ENCODE results near the gene HELB. TPM values are rescaled to one million over a fixed set of nuclear protein-coding genes. Genes with fewer than 3 reads are reported as not detected.

HELB gene
- total and polyA plus RNA-seq, 8 donors = 0.68 to 5.2 (median 1.6) TPM

GRCh38 chr12:66309606-66310005, 7.3 kb downstream of the HELB start:
- FAIRE-seq = no peak
- intact Hi-C loops (cut with DNase I) = no loop called here
- WGBS, 2 donors = 97 to 98% methylated on average over 1 of the region's 1 CpG
- no peak for TF ChIP-seq CTCF (IDR thresholded peaks at IDR 0.05)
- Histone ChIP-seq H3K4me3 (no peak overlapping the region), H3K9me3 (no peaks in the 10 kb centered on the region), H3K27me3 (no peaks in the 10 kb centered on the region), H3K4me1 (peaks cover 0 to 5% (median 0%) of the 10 kb centered on the region in 3 donors), H3K36me3 (no peaks in the 10 kb centered on the region), H3K27ac (no peak overlapping the region)
- no peak for DNase-seq
- no peak for ATAC-seq

GRCh38 chr12:66312189-66312588, 9.9 kb downstream of the HELB start:
- Histone ChIP-seq H3K27me3 (no peaks in the 10 kb centered on the region), H3K4me1 (no peaks in the 10 kb centered on the region), H3K36me3 (no peaks in the 10 kb centered on the region), H3K9me3 (no peaks in the 10 kb centered on the region), H3K27ac (no peak overlapping the region), H3K4me3 (no peak overlapping the region)
- 49 to 58% methylated on average over 1 of the region's 1 CpG for WGBS, 2 donors
- ATAC-seq = no peak
- intact Hi-C loops (cut with DNase I) = no loop called here
- DNase-seq = no peak
- no peak for FAIRE-seq
- no peak for TF ChIP-seq CTCF (IDR thresholded peaks at IDR 0.05)

GRCh38 chr12:66314278-66314677, 12.0 kb downstream of the HELB start:
- Histone ChIP-seq H3K9me3 (no peaks in the 10 kb centered on the region), H3K27me3 (no peaks in the 10 kb centered on the region), H3K27ac (no peak overlapping the region), H3K4me1 (no peaks in the 10 kb centered on the region), H3K36me3 (no peaks in the 10 kb centered on the region), H3K4me3 (no peak overlapping the region)
- DNase-seq (no peak), ATAC-seq (no peak), FAIRE-seq (no peak)
- intact Hi-C loops (cut with DNase I) = no loop called here
- TF ChIP-seq CTCF (IDR thresholded peaks at IDR 0.05) = no peak

GRCh38 chr12:66319266-66319954, 17.1 kb downstream of the HELB start:
- TF ChIP-seq CTCF (IDR thresholded peaks at IDR 0.05) = no peak
- Histone ChIP-seq H3K27ac (no peak overlapping the region), H3K9me3 (no peaks in the 10 kb centered on the region), H3K27me3 (no peaks in the 10 kb centered on the region), H3K4me3 (no peak overlapping the region), H3K36me3 (no peaks in the 10 kb centered on the region), H3K4me1 (no peaks in the 10 kb centered on the region)
- no peak for DNase-seq
- WGBS, 2 donors = 62 to 68% methylated on average over 4 of the region's 4 CpGs
- ATAC-seq = no peak
- no peak for FAIRE-seq
- intact Hi-C loops (cut with DNase I) = no loop called here

GRCh38 chr12:66320996-66321395, 18.7 kb downstream of the HELB start:
- 96 to 100% methylated on average over 3 of the region's 3 CpGs for WGBS, 2 donors
- Histone ChIP-seq H3K4me3 (no peak overlapping the region), H3K27ac (no peak overlapping the region), H3K9me3 (no peaks in the 10 kb centered on the region), H3K4me1 (no peaks in the 10 kb centered on the region), H3K36me3 (no peaks in the 10 kb centered on the region), H3K27me3 (no peaks in the 10 kb centered on the region)
- no peak for FAIRE-seq
- no peak for DNase-seq
- intact Hi-C loops (cut with DNase I) = no loop called here
- ATAC-seq = no peak
- TF ChIP-seq CTCF (IDR thresholded peaks at IDR 0.05) = no peak
